Measurements from ENCODE around the gene NEK6. TPM values are rescaled to one million over a fixed set of nuclear protein-coding genes. Genes with fewer than 3 reads are reported as not detected.
"Not testable (repeated sequence)": the region's sequence is repeated elsewhere in the genome, so short reads cannot be mapped to it uniquely, and the experiment has no call there.

Gene NEK6
- total RNA-seq, 1 donor from 2014 or later, result 15.7 TPM

GRCh38 chr9:124248960-124249359 is 8.8 kb upstream of the NEK6 start:
- H3K9ac ChIP-seq (ENCODE audit: low read depth in 1 of 3, low read length in 3 of 3), result no peak overlapping the region
- H3K4me3 ChIP-seq (ENCODE audit: low read length in 3 of 3), result no peak overlapping the region
- no peaks in the 10 kb centered on the region for H3K27me3 ChIP-seq (ENCODE audit: control insufficient read depth in 3 of 3, insufficient read depth in 3 of 3, low read length in 3 of 3)
- no peak overlapping the region for H3K27ac ChIP-seq (ENCODE audit: low read depth, low read length)
- peaks cover 0 to 8% (median 2%) of the 10 kb centered on the region in 3 donors for H3K4me1 ChIP-seq (ENCODE audit: control insufficient read depth in 3 of 3, insufficient read depth in 3 of 3, low read length in 3 of 3)
- no peaks in the 10 kb centered on the region for H3K9me3 ChIP-seq (ENCODE audit: control insufficient read depth in 3 of 3, low read length in 3 of 3)
- no peaks in the 10 kb centered on the region for H3K36me3 ChIP-seq (ENCODE audit: control insufficient read depth in 3 of 3, insufficient read depth in 3 of 3, low read length in 3 of 3)

- H3K4me3 ChIP-seq (ENCODE audit: low read length in 3 of 3), result no peak overlapping the region
- no peaks in the 10 kb centered on the region for H3K27me3 ChIP-seq (ENCODE audit: control insufficient read depth in 3 of 3, insufficient read depth in 3 of 3, low read length in 3 of 3)
- H3K36me3 ChIP-seq (ENCODE audit: control insufficient read depth in 3 of 3, insufficient read depth in 3 of 3, low read length in 3 of 3), result no peaks in the 10 kb centered on the region
- H3K9ac ChIP-seq (ENCODE audit: low read depth in 1 of 3, low read length in 3 of 3), result no peak overlapping the region
- H3K4me1 ChIP-seq (ENCODE audit: control insufficient read depth in 3 of 3, insufficient read depth in 3 of 3, low read length in 3 of 3), result peaks cover 0 to 8% (median 2%) of the 10 kb centered on the region in 3 donors
- H3K9me3 ChIP-seq (ENCODE audit: control insufficient read depth in 3 of 3, low read length in 3 of 3), result no peaks in the 10 kb centered on the region
- H3K27ac ChIP-seq (ENCODE audit: low read depth, low read length), result no peak overlapping the region
These were observed 6.5 kb upstream of the NEK6 start for GRCh38 chr9:124251204-124251603.

- H3K27ac ChIP-seq (ENCODE audit: low read depth, low read length), result no peak overlapping the region
- H3K4me3 ChIP-seq (ENCODE audit: low read length in 3 of 3), result no peak overlapping the region
- H3K27me3 ChIP-seq (ENCODE audit: control insufficient read depth in 3 of 3, insufficient read depth in 3 of 3, low read length in 3 of 3), result no peaks in the 10 kb centered on the region
- no peak overlapping the region for H3K9ac ChIP-seq (ENCODE audit: low read depth in 1 of 3, low read length in 3 of 3)
- H3K36me3 ChIP-seq (ENCODE audit: control insufficient read depth in 3 of 3, insufficient read depth in 3 of 3, low read length in 3 of 3), result no peaks in the 10 kb centered on the region
- H3K4me1 ChIP-seq (ENCODE audit: control insufficient read depth in 3 of 3, insufficient read depth in 3 of 3, low read length in 3 of 3), result peaks cover 0 to 8% (median 2%) of the 10 kb centered on the region in 3 donors
- no peaks in the 10 kb centered on the region for H3K9me3 ChIP-seq (ENCODE audit: control insufficient read depth in 3 of 3, low read length in 3 of 3)
These were observed 6.0 kb upstream of the NEK6 start for GRCh38 chr9:124251605-124252378.

GRCh38 chr9:124252878-124253277 is 4.9 kb upstream of the NEK6 start:
- not testable (repeated sequence) for H3K4me3 ChIP-seq (ENCODE audit: low read length in 3 of 3); H3K9ac ChIP-seq (ENCODE audit: low read depth in 1 of 3, low read length in 3 of 3); H3K27me3 ChIP-seq (ENCODE audit: control insufficient read depth in 3 of 3, insufficient read depth in 3 of 3, low read length in 3 of 3); H3K9me3 ChIP-seq (ENCODE audit: control insufficient read depth in 3 of 3, low read length in 3 of 3); H3K27ac ChIP-seq (ENCODE audit: low read depth, low read length); H3K36me3 ChIP-seq (ENCODE audit: control insufficient read depth in 3 of 3, insufficient read depth in 3 of 3, low read length in 3 of 3)
- H3K4me1 ChIP-seq (ENCODE audit: control insufficient read depth in 3 of 3, insufficient read depth in 3 of 3, low read length in 3 of 3), result peaks cover 2 to 11% (median 4%) of the 10 kb centered on the region in 3 donors

DNA sequence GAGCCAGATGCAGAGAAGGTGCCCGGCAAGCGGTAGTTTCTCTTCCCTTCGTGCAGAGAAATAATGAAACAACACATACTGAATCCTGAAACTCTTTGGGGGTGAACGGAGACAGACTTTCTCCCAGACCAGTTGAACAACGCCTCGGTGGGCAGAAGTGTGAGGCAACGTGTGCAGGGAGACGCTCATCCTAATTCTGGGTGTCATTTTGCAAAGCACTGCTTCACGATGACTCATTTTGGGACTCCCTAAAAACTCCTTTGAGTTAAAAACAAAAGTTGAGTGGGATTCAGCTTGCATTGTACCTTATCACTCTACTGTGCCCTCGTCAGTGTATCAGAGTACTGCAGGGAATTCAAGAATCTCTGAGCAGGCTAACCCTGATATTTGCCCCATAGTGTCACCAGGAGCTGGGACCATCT is 3.5 kb upstream of the NEK6 start:
- Histone ChIP-seq H3K36me3 (ENCODE audit: control insufficient read depth in 3 of 3, insufficient read depth in 3 of 3, low read length in 3 of 3) (no peaks in the 10 kb centered on the region), H3K4me3 (ENCODE audit: low read length in 3 of 3) (no peak overlapping the region), H3K4me1 (ENCODE audit: control insufficient read depth in 3 of 3, insufficient read depth in 3 of 3, low read length in 3 of 3) (peaks cover 2 to 18% (median 7%) of the 10 kb centered on the region in 3 donors), H3K27me3 (ENCODE audit: control insufficient read depth in 3 of 3, insufficient read depth in 3 of 3, low read length in 3 of 3) (no peaks in the 10 kb centered on the region), H3K9me3 (ENCODE audit: control insufficient read depth in 3 of 3, low read length in 3 of 3) (no peaks in the 10 kb centered on the region), H3K9ac (ENCODE audit: low read depth in 1 of 3, low read length in 3 of 3) (no peak overlapping the region), H3K27ac (ENCODE audit: low read depth, low read length) (no peak overlapping the region)

GRCh38 chr9:124255222-124255621 is 2.5 kb upstream of the NEK6 start:
- Histone ChIP-seq H3K9ac (ENCODE audit: low read depth in 1 of 3, low read length in 3 of 3) (no peak overlapping the region), H3K4me1 (ENCODE audit: control insufficient read depth in 3 of 3, insufficient read depth in 3 of 3, low read length in 3 of 3) (peaks cover 2 to 27% (median 11%) of the 10 kb centered on the region in 3 donors), H3K27me3 (ENCODE audit: control insufficient read depth in 3 of 3, insufficient read depth in 3 of 3, low read length in 3 of 3) (no peaks in the 10 kb centered on the region), H3K9me3 (ENCODE audit: control insufficient read depth in 3 of 3, low read length in 3 of 3) (no peaks in the 10 kb centered on the region), H3K27ac (ENCODE audit: low read depth, low read length) (no peak overlapping the region), H3K4me3 (ENCODE audit: low read length in 3 of 3) (no peak overlapping the region), H3K36me3 (ENCODE audit: control insufficient read depth in 3 of 3, insufficient read depth in 3 of 3, low read length in 3 of 3) (no peaks in the 10 kb centered on the region)

DNA sequence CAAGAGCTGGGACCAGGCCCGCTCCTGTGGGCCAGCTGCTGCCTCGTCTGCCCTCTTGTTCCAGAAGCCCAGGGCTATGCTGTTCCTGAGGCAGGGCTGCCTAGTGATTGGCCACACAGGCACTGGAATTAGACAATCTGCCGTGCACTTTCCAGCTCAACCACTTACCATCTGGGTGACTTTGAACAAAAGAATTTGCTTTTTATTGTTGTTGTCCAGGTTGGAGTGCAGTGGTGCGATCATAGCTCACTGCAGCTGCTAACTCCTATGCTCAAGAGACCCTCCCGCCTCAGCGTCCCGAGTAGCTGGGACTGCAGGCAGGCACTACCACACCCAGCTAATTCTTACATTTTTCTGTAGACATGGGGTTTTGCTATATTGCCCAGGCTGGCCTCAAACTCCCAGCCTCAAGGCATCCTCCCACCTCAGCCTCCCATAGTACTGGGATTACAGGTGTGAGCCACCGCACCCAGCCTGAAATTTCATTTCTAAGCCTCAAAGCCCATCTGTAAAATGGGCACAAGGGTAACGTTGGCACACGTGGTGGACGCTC is 1.2 kb upstream of the NEK6 start:
- H3K4me3 ChIP-seq (ENCODE audit: low read length in 3 of 3), result no peak overlapping the region
- no peaks in the 10 kb centered on the region for H3K27me3 ChIP-seq (ENCODE audit: control insufficient read depth in 3 of 3, insufficient read depth in 3 of 3, low read length in 3 of 3)
- H3K36me3 ChIP-seq (ENCODE audit: control insufficient read depth in 3 of 3, insufficient read depth in 3 of 3, low read length in 3 of 3), result no peaks in the 10 kb centered on the region
- peak overlapping the region in 1 of 3 donors; percentile 33 for H3K9ac ChIP-seq (ENCODE audit: low read depth in 1 of 3, low read length in 3 of 3)
- no peak overlapping the region for H3K27ac ChIP-seq (ENCODE audit: low read depth, low read length)
- H3K4me1 ChIP-seq (ENCODE audit: control insufficient read depth in 3 of 3, insufficient read depth in 3 of 3, low read length in 3 of 3), result peaks cover 12 to 38% (median 23%) of the 10 kb centered on the region in 3 donors
- H3K9me3 ChIP-seq (ENCODE audit: control insufficient read depth in 3 of 3, low read length in 3 of 3), result no peaks in the 10 kb centered on the region

DNA sequence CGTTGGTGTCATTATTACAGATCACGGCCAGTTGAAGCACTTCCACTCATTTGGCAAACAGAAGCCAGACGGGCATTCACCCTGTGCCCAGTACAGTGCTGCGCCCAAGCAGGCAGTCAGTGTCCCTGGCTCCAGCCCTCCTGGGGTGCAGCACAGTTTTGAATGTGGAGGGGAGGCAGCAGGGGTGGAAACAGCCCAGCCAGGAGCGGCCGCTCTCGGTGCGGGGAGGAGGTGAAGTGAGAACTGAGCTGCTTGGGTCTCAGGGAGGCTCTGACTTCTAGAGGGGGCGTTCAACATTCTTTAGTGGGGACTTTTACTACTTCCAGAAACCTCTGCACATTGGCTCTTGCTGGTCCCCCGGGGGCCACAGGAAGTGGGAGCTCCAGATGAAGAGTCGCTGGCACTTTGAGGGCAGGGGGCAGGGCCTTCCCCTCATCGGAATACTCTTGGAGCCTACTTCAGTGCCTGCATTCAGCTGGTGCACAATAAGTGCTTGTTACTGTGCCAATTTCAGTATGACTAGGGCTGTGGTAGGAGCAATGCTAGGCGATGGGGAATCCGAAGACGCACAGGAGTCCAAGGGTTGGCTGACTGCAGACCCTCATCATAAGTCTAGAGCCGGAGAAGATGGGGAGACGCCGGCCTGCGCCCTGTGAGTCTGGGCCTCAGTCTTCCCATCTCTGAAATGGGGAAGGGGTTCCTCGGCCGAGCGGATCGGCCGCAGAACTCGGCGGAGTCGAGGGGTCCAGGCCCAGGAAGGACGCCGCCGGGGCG is 492 bp upstream of the NEK6 start:
- peaks cover 16 to 34% (median 24%) of the 10 kb centered on the region in 3 donors for H3K4me1 ChIP-seq (ENCODE audit: control insufficient read depth in 3 of 3, insufficient read depth in 3 of 3, low read length in 3 of 3)
- H3K27ac ChIP-seq (ENCODE audit: low read depth, low read length), result no peak overlapping the region
- no peaks in the 10 kb centered on the region for H3K36me3 ChIP-seq (ENCODE audit: control insufficient read depth in 3 of 3, insufficient read depth in 3 of 3, low read length in 3 of 3)
- H3K9me3 ChIP-seq (ENCODE audit: control insufficient read depth in 3 of 3, low read length in 3 of 3), result no peaks in the 10 kb centered on the region
- H3K27me3 ChIP-seq (ENCODE audit: control insufficient read depth in 3 of 3, insufficient read depth in 3 of 3, low read length in 3 of 3), result no peaks in the 10 kb centered on the region
- H3K4me3 ChIP-seq (ENCODE audit: low read length in 3 of 3), result peak overlapping the region; percentile 43 to 50 (median 49)
- peak overlapping the region in 2 of 3 donors; percentile 33 to 56 for H3K9ac ChIP-seq (ENCODE audit: low read depth in 1 of 3, low read length in 3 of 3)

DNA sequence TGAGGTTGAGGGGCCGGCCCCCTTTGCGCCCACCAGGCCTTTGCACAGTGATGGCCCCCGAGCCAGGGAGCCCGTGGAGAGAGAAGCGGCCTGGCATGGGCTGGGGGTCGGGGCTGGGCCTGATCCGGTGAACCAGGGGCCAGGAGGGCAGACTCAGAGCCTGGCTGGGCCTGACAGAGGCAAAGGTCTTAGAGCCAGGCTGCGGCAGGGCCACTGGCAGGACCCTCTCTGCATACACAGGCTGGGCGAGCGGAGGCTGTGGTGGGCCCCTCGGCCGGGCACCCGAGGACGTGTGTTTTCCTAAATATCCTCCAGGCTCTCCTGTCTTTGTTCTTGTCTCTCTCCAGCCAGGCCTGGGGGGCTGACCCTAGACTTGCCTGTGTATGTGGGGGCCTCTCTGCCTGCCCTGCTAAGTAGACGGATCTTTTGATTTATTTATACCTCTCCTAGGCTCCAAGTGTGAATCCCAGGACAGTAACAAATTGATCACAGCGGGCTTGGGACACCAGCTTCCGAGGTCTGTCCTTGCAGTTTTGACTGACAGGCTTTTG is 933 bp downstream of the NEK6 start:
- peaks cover 23 to 43% (median 29%) of the 10 kb centered on the region in 3 donors for H3K4me1 ChIP-seq (ENCODE audit: control insufficient read depth in 3 of 3, insufficient read depth in 3 of 3, low read length in 3 of 3)

More for the DNA sequence above, 933 bp downstream of the NEK6 start:
- Histone ChIP-seq H3K4me3 (ENCODE audit: low read length in 3 of 3) (peak overlapping the region; percentile 83 to 88 (median 83)), H3K9me3 (ENCODE audit: control insufficient read depth in 3 of 3, low read length in 3 of 3) (no peaks in the 10 kb centered on the region), H3K27ac (ENCODE audit: low read depth, low read length) (peak overlapping the region; percentile 86), H3K27me3 (ENCODE audit: control insufficient read depth in 3 of 3, insufficient read depth in 3 of 3, low read length in 3 of 3) (no peaks in the 10 kb centered on the region), H3K36me3 (ENCODE audit: control insufficient read depth in 3 of 3, insufficient read depth in 3 of 3, low read length in 3 of 3) (no peaks in the 10 kb centered on the region), H3K9ac (ENCODE audit: low read depth in 1 of 3, low read length in 3 of 3) (peak overlapping the region; percentile 74 to 87 (median 84))

Measured in skeletal muscle tissue (tissue), 4 donors.